Measurements from ENCODE around the gene EEFSEC. TPM values are rescaled to one million over a fixed set of nuclear protein-coding genes. Genes with fewer than 3 reads are reported as not detected.

Gene EEFSEC
- total RNA-seq, 1 experiment from 2014 or later: 14.6 TPM

GRCh38 chr3:128328546-128329458 lies 175.5 kb downstream of the EEFSEC start:
- Mint-ChIP-seq H3K9me3 (ENCODE audit: unreplicated experiment) (no peaks in the 10 kb centered on the region), H3K4me3 (ENCODE audit: unreplicated experiment) (no peak overlapping the region), H3K27ac (ENCODE audit: low read depth, unreplicated experiment) (no peak overlapping the region), H3K4me1 (ENCODE audit: insufficient read depth, unreplicated experiment) (no peaks in the 10 kb centered on the region), H3K36me3 (ENCODE audit: insufficient read depth, unreplicated experiment) (peaks cover 6% of the 10 kb centered on the region), H3K27me3 (ENCODE audit: insufficient read depth, unreplicated experiment) (no peaks in the 10 kb centered on the region)
- no peak for TF ChIP-seq CTCF (IDR thresholded peaks at IDR 0.05; ENCODE audit: unreplicated experiment)
- BruUV-seq (replicated peaks): no TSS peak
- DNase-seq (ENCODE audit: unreplicated experiment): no peak
- ChIA-PET CTCF (interaction anchor here (0.6 kb wide), 2 partner anchors 34 to 279 kb away, joined by 3 read pairs; no protein-coding TSS in a partner anchor), POLR2A (no interaction called here)
- intact Hi-C loops (cut with micrococcal nuclease): loop anchor here (10.0 kb wide), 1 partner anchor 234 kb away; no protein-coding TSS in a partner anchor

DNA sequence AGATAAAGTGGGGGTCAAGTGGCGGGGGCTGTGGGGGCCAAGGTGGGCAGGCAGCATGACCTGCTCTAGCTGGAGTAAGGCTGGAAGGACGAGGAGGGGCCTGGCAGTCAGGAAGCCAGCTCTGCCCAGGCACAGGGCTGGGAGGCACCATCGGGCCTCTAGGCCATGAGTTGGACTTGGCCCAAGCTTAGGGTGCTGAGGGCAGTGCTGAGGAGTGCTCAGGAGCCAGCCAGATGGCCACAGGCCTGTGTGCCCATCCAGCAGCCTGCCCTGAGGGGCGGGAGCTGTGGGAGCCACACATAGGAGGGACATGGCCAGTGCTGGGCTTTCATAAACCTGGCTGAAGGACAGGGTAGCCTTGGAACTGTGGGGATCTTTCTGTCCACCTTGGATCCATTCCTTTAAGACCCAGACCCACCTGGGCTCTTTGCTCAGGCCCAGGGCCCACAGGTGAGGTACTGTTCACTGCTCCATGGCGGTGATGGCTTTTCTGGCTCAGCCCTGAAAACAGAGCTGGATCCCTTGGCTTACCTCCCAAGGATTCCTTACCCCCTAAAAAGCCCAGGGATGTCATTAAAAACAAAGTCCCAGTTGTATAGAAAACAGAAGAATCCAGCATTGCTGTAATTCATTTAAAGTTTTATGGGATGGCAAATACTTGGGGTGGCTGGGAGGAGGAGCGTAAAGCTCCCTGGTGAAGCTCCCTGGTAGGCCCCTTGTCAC lies 176.4 kb downstream of the EEFSEC start:
- ChIA-PET POLR2A (no interaction called here), CTCF (interaction anchor here (0.6 kb wide), 2 partner anchors 33 to 278 kb away, joined by 3 read pairs; no protein-coding TSS in a partner anchor)
- Mint-ChIP-seq H3K4me1 (ENCODE audit: insufficient read depth, unreplicated experiment) (no peaks in the 10 kb centered on the region), H3K36me3 (ENCODE audit: insufficient read depth, unreplicated experiment) (peaks cover 6% of the 10 kb centered on the region), H3K4me3 (ENCODE audit: unreplicated experiment) (no peak overlapping the region), H3K27me3 (ENCODE audit: insufficient read depth, unreplicated experiment) (no peaks in the 10 kb centered on the region), H3K9me3 (ENCODE audit: unreplicated experiment) (no peaks in the 10 kb centered on the region), H3K27ac (ENCODE audit: low read depth, unreplicated experiment) (no peak overlapping the region)
- no peak for TF ChIP-seq CTCF (IDR thresholded peaks at IDR 0.05; ENCODE audit: unreplicated experiment)
- DNase-seq (ENCODE audit: unreplicated experiment): no peak
- BruUV-seq (replicated peaks): no TSS peak
- intact Hi-C loops (cut with micrococcal nuclease): loop anchor here (10.0 kb wide), 1 partner anchor 235 kb away; no protein-coding TSS in a partner anchor

GRCh38 chr3:128330214-128330842 lies 177.0 kb downstream of the EEFSEC start:
- no peak overlapping the region for H3K27ac Mint-ChIP-seq (ENCODE audit: low read depth, unreplicated experiment)
- BruUV-seq (replicated peaks): no TSS peak
- no peak for TF ChIP-seq CTCF (IDR thresholded peaks at IDR 0.05; ENCODE audit: unreplicated experiment)
- H3K4me3 Mint-ChIP-seq (ENCODE audit: unreplicated experiment): no peak overlapping the region
- DNase-seq (ENCODE audit: unreplicated experiment): no peak
- H3K9me3 Mint-ChIP-seq (ENCODE audit: unreplicated experiment): no peaks in the 10 kb centered on the region
- peaks cover 6% of the 10 kb centered on the region for H3K36me3 Mint-ChIP-seq (ENCODE audit: insufficient read depth, unreplicated experiment)
- no peaks in the 10 kb centered on the region for H3K27me3 Mint-ChIP-seq (ENCODE audit: insufficient read depth, unreplicated experiment)
- intact Hi-C loops (cut with micrococcal nuclease): no loop called here
- H3K4me1 Mint-ChIP-seq (ENCODE audit: insufficient read depth, unreplicated experiment): no peaks in the 10 kb centered on the region
- ChIA-PET CTCF (no interaction called here), POLR2A (no interaction called here)

All from MCF 10A (cell line).